SK-N-SH (cell line): ENCODE data around the gene TANK. TPM values are rescaled to one million over a fixed set of nuclear protein-coding genes. Genes with fewer than 3 reads are reported as not detected.

Experiments used
- CTCF ChIA-PET: fragments of 300-600, 350-600 bp; formaldehyde crosslinking; extraction: SDS; loops from one replicate; lab custom pipeline; 2021; lab: Yijun Ruan, JAX
- POLR2A ChIA-PET: fragments of 350-600 bp; sonication (Branson Sonifier 250); formaldehyde crosslinking; extraction: SDS; loops from one replicate; lab custom pipeline; 2020; ENCODE audit warnings: antibody characterized with exemption, inconsistent platforms; lab: Yijun Ruan, JAX
- DNase-seq: peaks from one replicate; pipeline ENCODE4 v3.0.0; 2012
- H2AFZ ChIP-seq: fragments of 200-600 bp; sonication (generic); 2 replicates; pipeline ENCODE4 v1.8.1; 2016; ENCODE audit warnings: antibody characterized with exemption, mild to moderate bottlenecking, low read depth
- H3F3A ChIP-seq: fragments of 200-600 bp; sonication (generic); replicated peaks from 2 replicates; pipeline ENCODE3; 2016; ENCODE audit warnings: antibody characterized with exemption, mild to moderate bottlenecking; ENCODE audit not compliant: insufficient read depth
- H3K27ac ChIP-seq, 2 experiments: fragments of 200-500 bp in 1 of 2; fragments of 200-600 bp in 1 of 2; sonication (Bioruptor generic) in 1 of 2; sonication (generic), shearing (Covaris generic) in 1 of 2; 2 replicates each; pipeline versions ENCODE4 v1.5.1 to v1.6.1; 2014 to 2016; ENCODE audit warnings: low read depth in 2 of 2, inconsistent platforms in 1 of 2, low read length in 1 of 2, mild to moderate bottlenecking in 1 of 2, mixed read lengths in 1 of 2
- H3K27me3 ChIP-seq: fragments of 200-600 bp; sonication (generic), shearing (Covaris generic); 2 replicates; pipeline ENCODE4 v1.6.1; 2016; ENCODE audit warnings: mixed run types; ENCODE audit not compliant: insufficient read depth
- H3K36me3 ChIP-seq, 2 experiments: fragments of 200-500 bp in 1 of 2; fragments of 200-600 bp in 1 of 2; sonication (Bioruptor generic) in 1 of 2; sonication (generic) in 1 of 2; replicated peaks in 1 of 2; 2 replicates each; pipeline versions ENCODE3 to v1.5.1; 2014 to 2016; ENCODE audit warnings: low read length in 1 of 2, mild to moderate bottlenecking in 1 of 2; ENCODE audit not compliant: insufficient read depth in 2 of 2, control insufficient read depth in 1 of 2
- H3K4me1 ChIP-seq, 2 experiments: fragments of 200-500 bp in 1 of 2; fragments of 200-600 bp in 1 of 2; sonication (Bioruptor generic) in 1 of 2; sonication (generic), shearing (Covaris generic) in 1 of 2; 2 replicates each; pipeline versions ENCODE4 v1.5.1 to v1.6.1; 2014 to 2016; ENCODE audit warnings: low read depth in 1 of 2, low read length in 1 of 2, mixed run types in 1 of 2; ENCODE audit not compliant: insufficient read depth in 2 of 2, control insufficient read depth in 1 of 2
- H3K4me2 ChIP-seq: fragments of 200-600 bp; sonication (generic), shearing (Covaris generic); 2 replicates; pipeline ENCODE4 v1.6.1; 2017; ENCODE audit warnings: mixed run types
- H3K4me3 ChIP-seq, 2 experiments: fragments of 200-500 bp in 1 of 2; fragments of 200-600 bp in 1 of 2; sonication (Bioruptor generic) in 1 of 2; sonication (generic), shearing (Covaris generic) in 1 of 2; 2 replicates each; pipeline versions ENCODE4 v1.5.1 to v1.8.1; 2014 to 2016; ENCODE audit warnings: low read depth in 2 of 2, inconsistent platforms in 1 of 2, low read length in 1 of 2, mild to moderate bottlenecking in 1 of 2, mixed read lengths in 1 of 2, moderate library complexity in 1 of 2
- H3K79me2 ChIP-seq: fragments of 200-600 bp; sonication (generic); 2 replicates; pipeline ENCODE4 v1.8.1; 2017; ENCODE audit warnings: mild to moderate bottlenecking; ENCODE audit not compliant: insufficient read depth
- H3K9ac ChIP-seq: fragments of 200-600 bp; sonication (generic); 2 replicates; pipeline ENCODE4 v1.6.1; 2017; ENCODE audit warnings: mixed run types
- H3K9me2 ChIP-seq: fragments of 200-600 bp; sonication (generic); 2 replicates; pipeline ENCODE4 v1.6.1; 2017; ENCODE audit warnings: mixed run types
- H3K9me3 ChIP-seq: fragments of 200-600 bp; sonication (generic); 2 replicates; pipeline ENCODE4 v1.6.1; 2017; ENCODE audit warnings: mixed run types, mild to moderate bottlenecking, moderate library complexity
- H4K20me1 ChIP-seq: fragments of 200-600 bp; sonication (generic); 2 replicates; pipeline ENCODE4 v1.6.1; 2017; ENCODE audit warnings: mild to moderate bottlenecking, mixed run types; ENCODE audit not compliant: insufficient read depth
- ELF1 ChIP-seq: IDR thresholded peaks from 2 replicates; pipeline ENCODE4 v1.4.0; 2012
- FOXJ3 ChIP-seq: sonication (generic); formaldehyde crosslinking; IDR thresholded peaks from 2 replicates; pipeline ENCODE4 v1.5.1; 2020; ENCODE audit warnings: mild to moderate bottlenecking, missing genetic modification reagents
- FOXM1 ChIP-seq: IDR thresholded peaks from 2 replicates; pipeline ENCODE4 v1.4.0; 2012; ENCODE audit warnings: low read depth, mild to moderate bottlenecking
- GABPA ChIP-seq: IDR thresholded peaks from 2 replicates; pipeline ENCODE4 v1.4.0; 2012; ENCODE audit warnings: low read depth, mild to moderate bottlenecking
- JUND ChIP-seq: IDR thresholded peaks from 2 replicates; pipeline ENCODE4 v1.4.0; 2012
- MXI1 ChIP-seq: IDR thresholded peaks from 2 replicates; pipeline ENCODE4 v1.6.1; 2012; ENCODE audit warnings: mild to moderate bottlenecking, low read depth, low read length, improper control_type of control experiment
- POLR2AphosphoS5 ChIP-seq: IDR thresholded peaks from 2 replicates; pipeline ENCODE4 v1.6.1; 2012; ENCODE audit warnings: low read depth, low read length
- RAD21 ChIP-seq: IDR thresholded peaks from 2 replicates; pipeline ENCODE4 v1.6.1; 2012; ENCODE audit warnings: mild to moderate bottlenecking, low read length
- RCOR1 ChIP-seq: fragments of 150-350 bp; IDR thresholded peaks from 2 replicates; pipeline ENCODE4 v1.6.1; 2017; ENCODE audit warnings: antibody characterized with exemption, low read length
- REST ChIP-seq: IDR thresholded peaks from 2 replicates; pipeline ENCODE4 v1.6.1; 2012; ENCODE audit warnings: mild to moderate bottlenecking, low read depth, low read length, moderate library complexity
- SIN3A ChIP-seq: IDR thresholded peaks from 2 replicates; pipeline ENCODE4 v1.6.1; 2012; ENCODE audit warnings: low read depth, mild to moderate bottlenecking, low read length, moderate library complexity, borderline replicate concordance
- SMC3 ChIP-seq: IDR thresholded peaks from 2 replicates; pipeline ENCODE4 v1.6.1; 2012; ENCODE audit warnings: low read depth, low read length, improper control_type of control experiment
- TAF1 ChIP-seq: IDR thresholded peaks from 2 replicates; pipeline ENCODE4 v1.6.1; 2012; ENCODE audit warnings: low read depth, mild to moderate bottlenecking, low read length, moderate library complexity, borderline replicate concordance
- TCF12 ChIP-seq: IDR thresholded peaks from 2 replicates; pipeline ENCODE4 v1.4.0; 2012
- YY1 ChIP-seq: IDR thresholded peaks from 2 replicates; pipeline ENCODE4 v1.4.0; 2012; ENCODE audit warnings: low read depth, mild to moderate bottlenecking
- WGBS: methylation state at CpG from one replicate; pipeline ENCODE4 v1.1.6; 2017; ENCODE audit warnings: low lambda C conversion rate; 5-methylcytosine and 5-hydroxymethylcytosine counted together
- polyA plus RNA-seq, 3 experiments: library from polyadenylated mRNA; depleted of rRNA; stranded (reverse); fragments of >200 nt; gene quantifications; 2 replicates each; pipeline ENCODE4 v1.2.3, GENCODE V29; 2012
- TF ChIP-seq, protein P1 (sequence below): fragments of 200-600 bp; sonication (generic); IDR thresholded peaks from 2 replicates; pipeline ENCODE4 v1.6.1; 2017; ENCODE audit warnings: antibody characterized with exemption, mild to moderate bottlenecking, moderate library complexity
- TF ChIP-seq, protein P2 (sequence below): fragments of 150-350 bp; IDR thresholded peaks from 2 replicates; pipeline ENCODE4 v1.6.1; 2016; ENCODE audit warnings: mild to moderate bottlenecking, low read depth, low read length

Gene TANK
- polyA plus RNA-seq, 1 of the 3 experiments (the other 2 are of a cell fraction), result 25.7 TPM

GRCh38 chr2:161158882-161159281, 1.3 kb upstream of the TANK start:
- peak overlapping the region; percentile 95; the same call in 1 of the 2 replicates for H2AFZ ChIP-seq
- H4K20me1 ChIP-seq, result no peaks in the 10 kb centered on the region
- H3K27me3 ChIP-seq, result no peaks in the 10 kb centered on the region
- CTCF ChIA-PET, result no interaction called here
- TF ChIP-seq, protein P1, sequence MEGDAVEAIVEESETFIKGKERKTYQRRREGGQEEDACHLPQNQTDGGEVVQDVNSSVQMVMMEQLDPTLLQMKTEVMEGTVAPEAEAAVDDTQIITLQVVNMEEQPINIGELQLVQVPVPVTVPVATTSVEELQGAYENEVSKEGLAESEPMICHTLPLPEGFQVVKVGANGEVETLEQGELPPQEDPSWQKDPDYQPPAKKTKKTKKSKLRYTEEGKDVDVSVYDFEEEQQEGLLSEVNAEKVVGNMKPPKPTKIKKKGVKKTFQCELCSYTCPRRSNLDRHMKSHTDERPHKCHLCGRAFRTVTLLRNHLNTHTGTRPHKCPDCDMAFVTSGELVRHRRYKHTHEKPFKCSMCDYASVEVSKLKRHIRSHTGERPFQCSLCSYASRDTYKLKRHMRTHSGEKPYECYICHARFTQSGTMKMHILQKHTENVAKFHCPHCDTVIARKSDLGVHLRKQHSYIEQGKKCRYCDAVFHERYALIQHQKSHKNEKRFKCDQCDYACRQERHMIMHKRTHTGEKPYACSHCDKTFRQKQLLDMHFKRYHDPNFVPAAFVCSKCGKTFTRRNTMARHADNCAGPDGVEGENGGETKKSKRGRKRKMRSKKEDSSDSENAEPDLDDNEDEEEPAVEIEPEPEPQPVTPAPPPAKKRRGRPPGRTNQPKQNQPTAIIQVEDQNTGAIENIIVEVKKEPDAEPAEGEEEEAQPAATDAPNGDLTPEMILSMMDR, result no peak
- TF ChIP-seq TAF1, result no peak
- no peak for TF ChIP-seq FOXJ3 (CRISPR knock-in tag)
- no peak for TF ChIP-seq JUND
- no peak for TF ChIP-seq YY1
- POLR2A ChIA-PET, result no interaction called here
- H3F3A ChIP-seq, result peaks cover 8% of the 10 kb centered on the region
- H3K27ac ChIP-seq, result no peak overlapping the region
- H3K9ac ChIP-seq, result no peak overlapping the region
- no peak overlapping the region for H3K4me2 ChIP-seq
- H3K9me3 ChIP-seq, result no peaks in the 10 kb centered on the region
- H3K4me1 ChIP-seq, result peaks cover 0 to 6% of the 10 kb centered on the region in 2 experiments; a peak in 1 of 4 replicates
- 97% methylated on average over 2 of the region's 2 CpGs for WGBS
- peaks cover 36% of the 10 kb centered on the region for H3K79me2 ChIP-seq
- no peaks in the 10 kb centered on the region for H3K9me2 ChIP-seq
- no peak overlapping the region for H3K4me3 ChIP-seq
- H3K36me3 ChIP-seq, result peaks cover 17 to 23% of the 10 kb centered on the region in 2 experiments
- no peak for DNase-seq

DNA sequence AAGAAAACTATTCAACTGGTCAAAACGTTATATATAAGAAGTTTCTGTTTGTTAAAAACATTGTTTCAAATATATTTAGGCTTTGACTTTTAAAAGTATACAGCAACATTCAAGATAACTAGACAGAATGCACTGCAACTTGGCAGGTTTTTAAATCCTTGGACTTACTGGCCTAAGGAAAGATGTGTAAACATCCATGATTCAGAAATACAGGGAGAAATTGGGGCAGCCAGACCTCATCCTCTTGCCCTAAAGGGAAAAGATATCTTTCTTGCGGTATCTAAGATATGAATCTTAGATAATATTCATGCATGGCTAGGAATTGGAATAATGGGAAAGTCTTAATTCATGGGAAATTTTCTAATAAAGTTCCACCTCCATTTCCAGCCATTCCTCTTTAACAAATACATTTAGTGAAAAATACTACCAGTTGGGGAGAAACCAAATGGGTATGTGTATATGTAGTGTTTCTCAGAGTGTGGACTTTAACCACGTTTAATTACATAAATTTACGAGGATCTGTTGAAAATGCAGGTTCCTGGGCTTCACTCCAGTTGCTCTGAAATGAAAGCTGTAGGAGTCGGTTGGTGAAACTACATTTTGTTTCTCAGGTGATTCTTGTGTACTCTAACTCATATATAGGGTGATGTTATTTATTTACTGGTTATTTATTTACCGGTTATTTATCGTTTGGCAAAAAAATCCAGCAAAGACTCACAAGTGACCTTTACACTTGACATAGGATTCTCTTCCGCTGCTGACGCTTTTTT, 587 bp upstream of the TANK start:
- no peak for TF ChIP-seq TCF12
- TF ChIP-seq YY1, result no peak
- TF ChIP-seq JUND, result no peak
- no peak for TF ChIP-seq FOXM1
- TF ChIP-seq, protein P2, sequence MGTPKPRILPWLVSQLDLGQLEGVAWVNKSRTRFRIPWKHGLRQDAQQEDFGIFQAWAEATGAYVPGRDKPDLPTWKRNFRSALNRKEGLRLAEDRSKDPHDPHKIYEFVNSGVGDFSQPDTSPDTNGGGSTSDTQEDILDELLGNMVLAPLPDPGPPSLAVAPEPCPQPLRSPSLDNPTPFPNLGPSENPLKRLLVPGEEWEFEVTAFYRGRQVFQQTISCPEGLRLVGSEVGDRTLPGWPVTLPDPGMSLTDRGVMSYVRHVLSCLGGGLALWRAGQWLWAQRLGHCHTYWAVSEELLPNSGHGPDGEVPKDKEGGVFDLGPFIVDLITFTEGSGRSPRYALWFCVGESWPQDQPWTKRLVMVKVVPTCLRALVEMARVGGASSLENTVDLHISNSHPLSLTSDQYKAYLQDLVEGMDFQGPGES, result no peak
- no peak for TF ChIP-seq TAF1
- no peak for TF ChIP-seq POLR2AphosphoS5
- no peak for TF ChIP-seq GABPA
- TF ChIP-seq REST, result no peak
- TF ChIP-seq SIN3A, result no peak
- no peak for TF ChIP-seq MXI1
- TF ChIP-seq RAD21, result no peak
- TF ChIP-seq SMC3, result no peak
- no peak for TF ChIP-seq ELF1
- no peak for TF ChIP-seq RCOR1
- 20% methylated on average over 9 of the region's 9 CpGs for WGBS
- Histone ChIP-seq H4K20me1 (no peaks in the 10 kb centered on the region), H3K4me3 (peak overlapping the region; percentile 34 to 98; a peak in 2 of 4 replicates), H3K36me3 (peaks cover 23 to 30% of the 10 kb centered on the region in 2 experiments), H3K9me2 (no peaks in the 10 kb centered on the region), H3K27ac (peak overlapping the region; percentile 16 to 76; a peak in 3 of 4 replicates), H3F3A (peaks cover 8% of the 10 kb centered on the region), H3K4me1 (peaks cover 0 to 6% of the 10 kb centered on the region in 2 experiments; a peak in 1 of 4 replicates), H3K79me2 (peaks cover 44% of the 10 kb centered on the region), H3K4me2 (peak overlapping the region; percentile 49; the same call in 1 of the 2 replicates), H3K27me3 (no peaks in the 10 kb centered on the region), H3K9ac (no peak overlapping the region), H3K9me3 (no peaks in the 10 kb centered on the region), H2AFZ (peak overlapping the region; percentile 95)
- DNase-seq, result no peak
- CTCF ChIA-PET, result no interaction called here
- POLR2A ChIA-PET, result no interaction called here
